NCI-H2029 (cell line): ENCODE data around the gene S100A9.
A peak's percentile ranks its signal among the peaks of the same experiment; 100 is the strongest.

Experiments
- DNase-seq: peaks from one replicate; lab custom pipeline; 2025; lab: John Stamatoyannopoulos, UW

S100A9 gene

GRCh38 chr1:153361480-153362109 is 3.9 kb downstream of the S100A9 start:
- no peak for DNase-seq

- DNase-seq = no peak
These were observed 4.6 kb downstream of the S100A9 start for GRCh38 chr1:153362187-153362775.

- DNase-seq = no peak
These were observed 6.0 kb downstream of the S100A9 start for GRCh38 chr1:153363641-153364040.

GRCh38 chr1:153364156-153364555 is 6.5 kb downstream of the S100A9 start:
- no peak for DNase-seq

GRCh38 chr1:153364766-153365666 is 7.4 kb downstream of the S100A9 start:
- DNase-seq = peak; percentile 19

GRCh38 chr1:153365696-153366095 is 8.0 kb downstream of the S100A9 start:
- no peak for DNase-seq

- DNase-seq = no peak
These were observed 8.6 kb downstream of the S100A9 start for GRCh38 chr1:153366261-153366660.

- DNase-seq = no peak
These were observed 9.4 kb downstream of the S100A9 start for GRCh38 chr1:153367090-153367489.

GRCh38 chr1:153368495-153368894 is 10.8 kb downstream of the S100A9 start:
- DNase-seq = no peak

GRCh38 chr1:153370146-153370545 is 12.5 kb downstream of the S100A9 start:
- DNase-seq = no peak

GRCh38 chr1:153371231-153371630 is 13.6 kb downstream of the S100A9 start:
- DNase-seq = no peak

GRCh38 chr1:153372571-153372970 is 14.9 kb downstream of the S100A9 start:
- no peak for DNase-seq

- DNase-seq = no peak
These were observed 16.4 kb downstream of the S100A9 start for GRCh38 chr1:153374071-153374470.

- no peak for DNase-seq
These were observed 17.9 kb downstream of the S100A9 start, which contains the start of gene S100A12 for GRCh38 chr1:153375511-153375910. Gene S100A12 (minus strand): TSS chr1:153375621. CDS start chr1:153374592, 1,029 bp downstream.

GRCh38 chr1:153379591-153379990 is 21.9 kb downstream of the S100A9 start:
- DNase-seq = no peak

GRCh38 chr1:153380711-153381110 is 23.1 kb downstream of the S100A9 start:
- DNase-seq = no peak

GRCh38 chr1:153384958-153385580 is 27.4 kb downstream of the S100A9 start:
- no peak for DNase-seq

GRCh38 chr1:153386500-153386901 is 28.8 kb downstream of the S100A9 start:
- DNase-seq = no peak

- no peak for DNase-seq
These were observed 29.3 kb downstream of the S100A9 start for GRCh38 chr1:153387001-153387400.

- DNase-seq = no peak
These were observed 30.1 kb downstream of the S100A9 start for GRCh38 chr1:153387785-153388184.

- no peak for DNase-seq
These were observed 31.7 kb downstream of the S100A9 start for GRCh38 chr1:153389401-153389800.
